ENCODE data around the gene MYH7B. TPM values are rescaled to one million over a fixed set of nuclear protein-coding genes. Genes with fewer than 3 reads are reported as not detected.
A peak's percentile ranks its signal among the peaks of the same experiment; 100 is the strongest.

MYH7B gene
- total RNA-seq, 3 donors from 2014 or later: 0.10 to 0.60 (median 0.37) TPM

DNA sequence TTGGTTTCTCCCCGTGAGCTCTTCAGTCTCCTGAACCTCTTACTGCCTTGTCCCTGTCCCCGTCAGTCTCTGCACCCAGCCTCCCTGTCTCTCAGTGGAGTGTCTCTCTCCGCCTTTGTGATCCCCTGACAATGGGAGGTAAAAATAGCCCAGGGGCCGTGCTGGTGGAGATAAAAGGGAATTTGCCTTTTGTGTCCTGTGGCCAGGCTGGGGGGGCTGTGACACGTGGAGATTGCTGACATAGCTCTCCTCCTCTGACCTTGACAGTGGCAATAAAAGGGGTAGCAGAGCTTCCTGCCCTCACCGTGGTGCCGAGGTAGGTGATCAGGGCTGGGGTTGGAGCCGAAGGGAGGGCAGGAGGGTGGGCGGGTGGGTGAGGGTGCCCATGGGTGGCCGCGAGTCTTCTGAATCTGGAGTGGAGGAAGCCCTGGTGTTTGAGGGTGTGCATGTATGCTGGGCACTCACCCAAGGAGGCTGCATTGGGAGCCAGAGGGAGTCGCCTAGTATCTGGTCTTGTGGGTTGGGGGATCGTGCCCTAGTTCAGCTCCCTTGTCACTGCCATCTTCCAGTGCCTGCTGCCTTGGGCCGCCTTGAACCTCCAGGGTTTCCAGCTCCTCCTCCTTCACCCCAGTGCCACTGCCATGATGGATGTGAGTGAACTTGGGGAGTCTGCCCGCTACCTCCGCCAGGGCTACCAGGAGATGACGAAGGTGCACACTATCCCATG lies 21.9 kb downstream of the MYH7B start:
- H3K4me1 Mint-ChIP-seq (ENCODE audit: low read depth): no peaks in the 10 kb centered on the region

DNA sequence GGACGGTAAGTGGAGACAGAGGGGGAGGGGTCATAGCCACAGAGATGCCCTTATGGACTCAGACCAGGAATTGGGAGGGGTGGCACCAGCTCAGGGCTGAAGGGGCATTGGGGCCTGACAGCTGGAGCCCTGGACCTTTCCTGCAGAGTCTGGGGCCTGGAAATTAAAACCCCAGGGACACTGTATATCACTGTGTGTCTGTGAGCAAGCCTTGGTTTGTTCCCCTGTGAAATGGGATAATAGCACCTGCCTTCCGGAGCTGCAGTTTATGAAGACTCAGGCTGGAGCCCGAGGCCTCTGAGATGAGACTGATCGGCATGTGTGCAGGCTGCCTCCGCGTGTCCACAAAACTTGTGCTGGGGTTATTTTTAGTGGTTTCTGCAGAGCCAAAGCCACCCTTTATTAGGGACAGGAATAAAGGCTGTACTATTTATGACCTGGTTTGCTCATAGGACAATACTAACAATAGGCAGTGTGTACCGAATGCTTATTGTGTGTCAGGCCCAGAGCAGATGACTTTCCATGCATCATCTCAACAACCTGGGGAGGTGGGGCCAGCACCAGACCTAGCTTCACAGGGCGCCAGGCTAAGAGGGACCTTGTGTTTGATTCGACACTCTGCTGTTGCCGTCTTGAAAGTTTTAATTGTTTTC lies 22.6 kb downstream of the MYH7B start:
- Mint-ChIP-seq H3K4me3 (no peak overlapping the region), H3K4me1 (ENCODE audit: low read depth) (no peaks in the 10 kb centered on the region), H3K9me3 (no peaks in the 10 kb centered on the region), H3K36me3 (ENCODE audit: insufficient read depth) (no peaks in the 10 kb centered on the region), H3K27me3 (ENCODE audit: low read depth) (peaks cover 30% of the 10 kb centered on the region)
- DNase-seq (no peak), ATAC-seq (no peak)

More for the DNA sequence above, 21.9 kb downstream of the MYH7B start:
- H3K9me3 Mint-ChIP-seq: no peaks in the 10 kb centered on the region
- H3K27me3 Mint-ChIP-seq (ENCODE audit: low read depth): peaks cover 25% of the 10 kb centered on the region
- no peak for ATAC-seq
- H3K4me3 Mint-ChIP-seq: no peak overlapping the region
- no peak for DNase-seq
- no peaks in the 10 kb centered on the region for H3K36me3 Mint-ChIP-seq (ENCODE audit: insufficient read depth)

DNA sequence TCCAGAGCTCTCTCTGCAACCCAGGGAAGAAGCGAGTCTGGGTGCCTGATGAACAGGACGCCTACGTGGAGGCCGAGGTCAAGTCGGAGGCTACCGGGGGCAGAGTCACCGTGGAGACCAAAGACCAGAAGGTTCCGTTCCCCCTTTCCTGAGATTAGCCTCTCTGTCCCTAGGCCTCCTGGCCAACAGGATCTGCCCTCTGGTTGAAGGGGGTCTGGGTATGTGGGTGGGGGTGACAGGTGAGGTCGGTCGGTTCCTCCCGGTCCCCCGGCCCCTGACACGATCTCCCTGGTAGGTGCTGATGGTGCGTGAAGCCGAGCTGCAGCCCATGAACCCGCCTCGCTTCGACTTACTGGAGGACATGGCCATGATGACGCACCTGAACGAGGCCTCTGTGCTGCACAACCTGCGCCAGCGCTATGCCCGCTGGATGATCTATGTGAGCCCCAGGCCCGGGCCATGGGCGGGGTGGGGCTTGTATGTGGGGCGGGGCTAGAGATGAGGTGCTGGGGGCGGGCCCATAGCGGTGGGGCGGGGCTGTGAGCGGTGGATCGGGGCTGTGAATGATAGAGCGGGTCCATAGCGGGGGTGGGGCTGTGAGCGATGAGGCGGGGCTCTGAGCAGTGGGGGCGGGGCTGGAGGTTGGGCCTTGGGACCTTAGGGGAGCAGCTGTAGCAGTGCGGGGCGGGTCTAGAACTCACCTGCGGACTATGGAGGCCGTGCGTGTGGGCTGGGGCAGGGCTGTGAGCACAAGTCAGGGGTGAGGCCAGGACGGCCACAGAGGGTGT lies 23.9 kb downstream of the MYH7B start:
- H3K27me3 Mint-ChIP-seq (ENCODE audit: low read depth): peaks cover 36% of the 10 kb centered on the region
- no peak for DNase-seq
- no peaks in the 10 kb centered on the region for H3K9me3 Mint-ChIP-seq
- no peak overlapping the region for H3K4me3 Mint-ChIP-seq
- ATAC-seq: peak; percentile 14 to 37
- no peaks in the 10 kb centered on the region for H3K36me3 Mint-ChIP-seq (ENCODE audit: insufficient read depth)
- no peaks in the 10 kb centered on the region for H3K4me1 Mint-ChIP-seq (ENCODE audit: low read depth)

DNA sequence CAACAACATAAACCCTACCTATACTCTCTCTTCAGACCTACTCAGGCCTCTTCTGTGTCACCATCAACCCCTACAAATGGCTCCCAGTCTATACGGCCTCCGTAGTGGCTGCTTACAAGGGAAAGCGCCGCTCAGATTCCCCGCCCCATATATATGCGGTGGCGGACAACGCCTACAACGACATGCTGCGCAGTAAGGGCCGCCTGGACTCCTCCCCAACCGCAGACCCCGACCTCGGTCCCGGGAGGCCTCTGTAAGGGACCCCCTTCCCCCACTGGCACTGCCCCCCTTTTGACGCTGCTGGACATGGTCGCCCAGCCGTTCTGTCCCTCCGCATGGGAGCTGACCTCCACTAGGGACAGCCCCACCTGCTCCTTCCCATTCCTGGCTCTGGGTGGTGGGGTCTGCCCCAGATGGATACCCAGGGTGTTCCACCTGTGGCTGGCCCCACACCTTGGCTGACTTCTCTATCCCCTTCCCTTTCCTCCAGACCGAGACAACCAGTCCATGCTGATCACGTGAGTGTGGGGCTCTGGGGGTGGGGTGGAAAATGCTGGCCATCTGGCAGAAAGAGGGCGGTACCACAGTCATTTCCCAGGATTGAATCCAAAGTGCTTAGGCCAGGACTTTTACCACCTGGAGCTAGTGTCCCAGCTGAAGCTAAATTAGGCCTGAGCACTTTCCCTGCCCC lies 25.0 kb downstream of the MYH7B start:
- DNase-seq (no peak), ATAC-seq (no peak)
- H3K36me3 Mint-ChIP-seq (ENCODE audit: insufficient read depth): no peaks in the 10 kb centered on the region
- no peak overlapping the region for H3K4me3 Mint-ChIP-seq
- H3K4me1 Mint-ChIP-seq (ENCODE audit: low read depth): no peaks in the 10 kb centered on the region
- no peaks in the 10 kb centered on the region for H3K9me3 Mint-ChIP-seq
- peaks cover 36% of the 10 kb centered on the region for H3K27me3 Mint-ChIP-seq (ENCODE audit: low read depth)

DNA sequence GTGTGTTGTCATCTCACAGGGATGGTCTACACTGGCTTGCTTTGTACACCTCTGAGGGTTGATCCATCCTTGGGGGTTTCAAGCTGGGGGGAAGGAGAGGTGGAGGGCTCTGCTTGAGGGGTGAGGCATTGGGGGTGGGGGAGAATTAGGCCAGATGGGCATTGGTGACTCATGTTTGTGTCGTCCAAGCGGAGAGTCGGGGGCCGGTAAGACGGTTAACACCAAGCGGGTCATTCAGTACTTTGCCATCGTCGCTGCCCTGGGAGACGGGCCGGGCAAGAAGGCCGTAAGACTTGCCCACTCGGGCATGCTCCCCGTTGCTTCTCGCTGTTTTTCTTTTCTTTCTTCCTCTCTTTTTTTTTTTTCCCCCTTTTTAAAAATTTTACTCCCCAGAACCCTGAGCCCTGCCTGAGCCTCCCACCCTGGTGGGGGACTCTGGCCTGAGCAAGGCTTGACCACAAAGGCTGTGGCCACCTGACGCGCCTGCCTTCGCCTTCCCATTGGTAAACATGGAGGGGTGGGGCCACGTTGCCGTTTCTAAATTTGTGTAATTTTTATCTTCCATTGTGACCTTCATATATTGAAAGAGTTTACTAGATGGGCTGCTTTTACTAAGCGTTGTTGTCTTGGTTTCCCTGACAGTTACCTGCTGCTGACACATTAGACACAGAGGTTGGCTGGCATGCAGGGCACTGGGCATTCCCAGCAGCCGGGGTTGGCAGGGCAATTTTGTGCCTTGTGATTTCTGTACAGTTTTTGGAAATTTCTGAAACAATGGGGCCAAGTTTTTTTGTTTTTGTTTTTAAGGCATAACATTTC lies 26.8 kb downstream of the MYH7B start:
- DNase-seq (no peak), ATAC-seq (no peak)
- H3K9me3 Mint-ChIP-seq: no peaks in the 10 kb centered on the region
- no peaks in the 10 kb centered on the region for H3K36me3 Mint-ChIP-seq (ENCODE audit: insufficient read depth)
- H3K4me1 Mint-ChIP-seq (ENCODE audit: low read depth): no peaks in the 10 kb centered on the region
- H3K4me3 Mint-ChIP-seq: no peak overlapping the region
- peaks cover 31% of the 10 kb centered on the region for H3K27me3 Mint-ChIP-seq (ENCODE audit: low read depth)

DNA sequence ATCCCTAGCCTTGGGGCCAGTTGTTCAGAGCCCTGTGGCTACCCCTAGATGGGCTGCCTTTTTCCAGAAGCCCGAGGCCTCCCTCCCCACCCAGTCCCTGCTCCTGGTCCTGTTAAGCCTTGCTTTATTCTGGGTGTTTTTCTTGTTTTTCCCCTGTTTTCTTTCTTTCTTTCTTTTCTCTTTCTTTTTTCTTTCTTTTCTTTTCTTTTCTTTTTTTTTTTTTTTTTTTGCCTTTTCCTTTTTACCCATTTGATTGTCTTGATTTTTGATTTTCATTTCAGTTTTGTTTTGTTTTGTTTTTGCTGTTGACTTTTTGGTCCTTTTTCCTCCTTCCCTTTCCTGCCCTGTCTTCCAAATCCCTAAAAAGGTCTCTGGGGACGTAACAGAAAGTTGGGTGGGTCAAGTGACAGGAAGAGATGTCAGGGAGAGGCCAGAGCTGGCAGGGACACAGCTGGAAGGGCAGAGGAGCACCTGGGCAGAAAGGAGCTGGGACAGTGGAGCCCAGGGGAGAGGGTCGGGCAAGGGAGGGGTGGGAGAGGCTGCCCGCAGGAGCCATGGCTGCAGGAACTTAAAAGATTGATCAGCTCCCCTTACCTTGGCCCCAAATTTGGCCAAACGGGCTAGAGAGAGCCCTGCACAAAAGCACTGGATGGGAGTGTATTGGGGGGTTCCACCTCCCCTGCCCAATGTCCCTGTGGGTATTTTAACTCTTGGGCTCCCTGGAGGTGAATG lies 27.6 kb downstream of the MYH7B start:
- H3K4me1 Mint-ChIP-seq (ENCODE audit: low read depth): no peaks in the 10 kb centered on the region
- H3K4me3 Mint-ChIP-seq: no peak overlapping the region
- ATAC-seq (no peak), DNase-seq (no peak)
- no peaks in the 10 kb centered on the region for H3K9me3 Mint-ChIP-seq
- H3K36me3 Mint-ChIP-seq (ENCODE audit: insufficient read depth): no peaks in the 10 kb centered on the region
- H3K27me3 Mint-ChIP-seq (ENCODE audit: low read depth): peaks cover 31% of the 10 kb centered on the region

DNA sequence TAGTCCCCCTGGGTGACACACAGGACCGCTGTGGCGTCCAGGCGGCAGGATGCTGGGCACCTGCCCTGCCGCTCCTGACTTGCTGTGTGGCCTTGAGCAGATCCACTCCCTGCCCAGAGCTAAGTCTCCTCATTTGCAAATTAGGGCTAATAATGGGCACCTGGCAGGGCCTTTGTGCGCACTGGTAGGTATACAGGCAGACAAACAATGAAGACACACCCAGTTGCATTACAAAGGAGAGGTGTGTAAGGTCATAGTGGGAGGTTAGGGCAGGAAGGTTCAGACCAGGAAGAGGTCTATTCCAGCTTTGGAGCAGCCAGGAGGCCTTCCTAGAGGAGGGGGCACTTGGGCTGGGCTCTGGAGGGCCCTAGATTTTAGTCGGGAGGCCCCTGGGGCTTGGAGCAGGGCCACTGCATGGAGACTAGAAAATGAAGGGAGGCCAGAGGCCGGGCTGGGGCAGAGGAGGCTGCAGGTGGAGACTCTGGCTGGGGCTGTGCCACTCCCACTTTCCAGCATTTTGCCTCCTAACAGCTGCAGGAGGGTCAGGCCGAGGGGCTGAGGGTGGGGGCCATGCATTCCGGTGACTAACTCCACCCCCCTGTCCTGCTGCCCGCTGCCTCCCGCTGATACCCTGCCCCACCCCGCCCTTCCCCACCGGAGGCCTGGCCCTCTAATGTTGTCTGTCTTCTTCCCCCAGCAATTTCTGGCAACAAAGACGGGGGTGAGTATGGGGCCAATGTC lies 28.5 kb downstream of the MYH7B start:
- H3K36me3 Mint-ChIP-seq (ENCODE audit: insufficient read depth): no peaks in the 10 kb centered on the region

DNA sequence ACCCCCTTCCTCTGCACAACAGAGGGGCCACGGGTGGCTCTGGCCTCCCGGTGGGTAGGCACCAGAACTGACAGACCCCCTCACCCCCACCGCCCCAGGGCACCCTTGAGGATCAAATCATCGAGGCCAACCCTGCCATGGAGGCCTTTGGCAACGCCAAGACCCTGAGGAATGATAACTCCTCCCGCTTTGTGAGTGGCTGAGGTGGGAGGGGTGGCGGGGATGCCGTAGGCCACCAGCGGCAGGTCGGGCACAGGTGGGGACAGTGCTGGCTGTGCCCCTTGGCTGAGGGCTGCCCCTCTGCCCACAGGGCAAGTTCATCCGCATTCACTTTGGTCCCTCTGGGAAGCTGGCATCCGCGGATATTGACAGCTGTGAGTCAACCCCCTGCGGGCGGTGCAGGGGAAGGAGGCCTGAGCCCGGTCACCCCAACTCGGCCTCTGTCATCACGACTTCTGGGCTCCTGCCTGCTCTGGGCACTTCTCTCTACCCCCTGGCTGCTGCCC lies 29.1 kb downstream of the MYH7B start:
- no peak overlapping the region for H3K4me3 Mint-ChIP-seq
- no peaks in the 10 kb centered on the region for H3K9me3 Mint-ChIP-seq
- ATAC-seq (no peak), DNase-seq (no peak)
- no peaks in the 10 kb centered on the region for H3K36me3 Mint-ChIP-seq (ENCODE audit: insufficient read depth)
- no peaks in the 10 kb centered on the region for H3K4me1 Mint-ChIP-seq (ENCODE audit: low read depth)
- H3K27me3 Mint-ChIP-seq (ENCODE audit: low read depth): peaks cover 29% of the 10 kb centered on the region

More for the DNA sequence above, 28.5 kb downstream of the MYH7B start:
- Mint-ChIP-seq H3K27me3 (ENCODE audit: low read depth) (peaks cover 29% of the 10 kb centered on the region), H3K4me1 (ENCODE audit: low read depth) (no peaks in the 10 kb centered on the region), H3K4me3 (no peak overlapping the region), H3K9me3 (no peaks in the 10 kb centered on the region)
- DNase-seq (no peak), ATAC-seq (no peak)

DNA sequence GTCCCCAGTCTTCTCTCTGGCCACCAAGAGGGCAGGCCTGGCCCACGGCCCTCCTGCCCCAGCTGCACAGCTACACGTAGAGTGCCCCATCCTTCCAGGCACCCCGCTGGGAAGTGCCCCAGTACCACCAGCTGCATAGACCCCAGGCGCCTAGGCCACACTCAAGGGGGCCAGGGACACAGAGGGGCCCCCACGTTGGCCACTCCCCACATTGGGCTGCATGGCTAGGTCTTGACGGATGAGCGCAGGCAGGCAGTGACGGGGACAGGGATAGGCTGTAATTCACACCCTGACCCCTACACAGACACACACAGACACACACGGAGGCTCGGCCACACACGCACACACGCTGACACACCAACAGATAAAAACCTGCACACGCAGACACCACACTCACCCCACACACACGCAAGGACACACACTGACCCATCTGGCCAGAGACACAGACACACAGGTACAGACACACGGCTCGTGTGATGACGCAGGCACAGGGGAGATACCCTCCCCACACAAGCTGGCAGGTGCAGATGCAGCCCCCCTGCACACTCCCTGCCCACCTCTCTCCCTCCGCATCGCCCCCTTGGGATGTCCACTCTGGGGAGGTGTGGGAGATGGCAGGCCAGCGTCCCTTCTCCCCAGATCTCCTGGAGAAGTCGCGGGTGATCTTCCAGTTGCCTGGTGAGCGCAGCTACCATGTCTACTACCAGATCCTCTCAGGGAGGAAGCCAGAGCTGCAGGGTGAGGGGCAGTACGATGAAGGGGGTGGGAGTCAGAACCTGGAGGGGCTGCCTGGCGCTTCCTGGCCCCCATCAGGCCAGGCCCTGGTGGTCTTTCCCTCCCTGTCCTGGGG lies 30.0 kb downstream of the MYH7B start:
- DNase-seq: no peak

DNA sequence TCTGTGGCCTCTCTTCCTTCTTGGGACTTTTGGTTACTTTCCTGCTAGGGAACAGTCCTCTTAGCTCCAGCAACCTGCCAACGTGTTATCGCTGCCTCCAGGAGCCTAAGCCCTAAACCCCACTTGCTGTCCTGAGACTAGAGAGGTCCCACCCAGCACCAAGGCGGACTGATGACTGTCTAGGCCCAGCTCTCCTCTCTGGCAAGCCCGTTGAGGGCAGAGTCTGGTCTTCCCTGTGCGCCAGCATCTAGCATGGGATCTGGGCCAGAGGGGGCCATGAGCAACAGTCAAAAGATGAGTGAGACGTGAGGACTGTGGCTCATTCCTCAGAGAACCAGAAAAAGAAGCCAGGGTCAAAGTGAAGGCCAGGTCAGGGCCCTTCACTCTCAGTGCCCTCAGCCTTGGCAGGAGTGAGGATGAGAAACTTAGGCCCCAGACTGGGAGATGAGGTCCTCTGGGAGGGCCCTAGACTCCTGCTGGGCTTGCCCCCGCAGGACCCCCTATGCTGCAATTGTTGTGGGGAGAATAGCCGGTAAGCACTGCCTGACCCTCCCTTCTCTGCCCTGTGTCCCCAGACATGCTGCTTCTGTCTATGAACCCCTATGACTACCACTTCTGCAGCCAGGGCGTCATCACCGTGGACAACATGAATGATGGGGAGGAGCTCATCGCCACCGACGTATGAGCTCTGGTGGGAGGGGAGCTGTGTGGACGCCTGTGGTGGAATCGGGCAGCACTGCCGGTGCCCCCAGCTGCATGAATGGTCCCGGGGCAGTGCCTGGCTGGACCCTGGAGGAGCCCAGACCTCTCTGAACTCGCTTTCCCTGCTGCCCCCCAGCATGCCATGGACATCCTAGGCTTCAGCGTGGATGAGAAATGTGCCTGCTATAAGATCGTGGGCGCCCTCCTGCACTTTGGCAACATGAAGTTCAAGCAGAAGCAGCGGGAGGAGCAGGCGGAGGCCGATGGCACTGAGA lies 30.9 kb downstream of the MYH7B start:
- H3K9me3 Mint-ChIP-seq: no peaks in the 10 kb centered on the region
- H3K27me3 Mint-ChIP-seq (ENCODE audit: low read depth): peaks cover 17% of the 10 kb centered on the region
- no peaks in the 10 kb centered on the region for H3K36me3 Mint-ChIP-seq (ENCODE audit: insufficient read depth)
- H3K4me1 Mint-ChIP-seq (ENCODE audit: low read depth): no peaks in the 10 kb centered on the region
- ATAC-seq: no peak
- DNase-seq: no peak
- no peak overlapping the region for H3K4me3 Mint-ChIP-seq

More for the DNA sequence above, 30.0 kb downstream of the MYH7B start:
- no peaks in the 10 kb centered on the region for H3K36me3 Mint-ChIP-seq (ENCODE audit: insufficient read depth)
- peaks cover 24% of the 10 kb centered on the region for H3K27me3 Mint-ChIP-seq (ENCODE audit: low read depth)
- H3K4me3 Mint-ChIP-seq: no peak overlapping the region
- no peaks in the 10 kb centered on the region for H3K4me1 Mint-ChIP-seq (ENCODE audit: low read depth)
- no peak for ATAC-seq
- no peaks in the 10 kb centered on the region for H3K9me3 Mint-ChIP-seq
